GM19324 (cell line): ENCODE measurements around the gene TMEM42.

Source experiments
- ATAC-seq: cut with Tn5 transposase; IDR thresholded peaks from one replicate; pipeline ENCODE4 v1.9.1; 2021; ENCODE audit warnings: mild to moderate bottlenecking, moderate library complexity; ENCODE audit not compliant: unreplicated experiment, low FRiP score

TMEM42 gene

DNA sequence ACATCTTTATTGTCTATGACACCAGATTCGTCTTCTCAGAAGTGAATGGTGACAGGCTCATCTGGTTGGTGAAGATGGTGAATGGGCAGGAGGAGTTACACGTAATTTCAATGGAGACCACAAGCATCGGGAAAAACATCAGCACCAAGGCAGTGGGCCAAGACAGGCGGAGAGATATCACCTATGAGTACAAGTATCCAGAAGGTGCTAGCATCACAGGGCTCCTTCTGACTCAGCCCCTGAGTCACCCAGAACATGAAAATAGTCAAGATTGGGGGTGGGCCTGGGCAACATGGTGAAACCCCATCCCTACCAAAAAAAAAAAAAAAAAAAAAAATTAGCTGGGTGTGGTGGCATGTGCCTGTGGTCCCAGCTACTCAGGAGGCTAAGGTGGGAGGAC is 45.3 kb downstream of the TMEM42 start:
- no peak for ATAC-seq

DNA sequence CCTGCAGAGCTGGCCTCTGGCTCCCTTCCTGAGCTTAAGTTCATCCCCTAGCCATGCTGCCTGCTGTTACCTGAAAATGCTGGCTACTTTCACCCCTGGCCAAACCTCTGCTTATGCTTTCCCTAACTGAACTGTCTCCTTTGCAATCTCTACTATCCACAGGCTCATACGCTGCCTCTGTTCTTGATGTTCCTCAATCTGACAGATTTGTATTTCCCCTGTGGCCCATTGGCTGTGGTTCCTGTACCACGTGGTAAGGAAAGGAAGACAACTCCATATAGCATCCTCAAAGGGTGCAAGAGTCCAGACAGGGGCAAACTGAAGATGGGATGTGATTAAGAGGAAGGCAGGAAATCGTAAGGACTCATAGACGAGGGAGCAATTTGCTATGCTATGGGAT is 45.9 kb downstream of the TMEM42 start:
- no peak for ATAC-seq

DNA sequence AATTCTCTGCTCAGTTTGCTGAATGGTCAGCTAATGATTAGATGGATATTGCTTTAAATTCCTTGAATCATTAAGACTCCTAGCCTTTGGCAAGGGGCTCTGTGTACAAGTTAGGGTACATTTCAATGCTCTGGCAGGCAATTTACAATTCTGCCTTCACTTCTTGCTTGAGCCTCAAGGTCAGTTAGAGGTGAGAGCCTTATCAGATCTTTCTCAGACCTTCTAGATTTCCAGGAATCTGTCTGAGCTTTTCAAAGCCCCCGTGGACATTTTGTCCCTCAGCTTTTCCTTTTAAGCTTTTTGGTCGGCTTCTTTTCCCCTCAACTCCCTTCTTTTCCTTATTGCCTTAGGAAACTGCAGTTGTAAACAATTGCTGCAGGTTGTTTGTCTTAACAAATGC is 47.4 kb downstream of the TMEM42 start:
- no peak for ATAC-seq

DNA sequence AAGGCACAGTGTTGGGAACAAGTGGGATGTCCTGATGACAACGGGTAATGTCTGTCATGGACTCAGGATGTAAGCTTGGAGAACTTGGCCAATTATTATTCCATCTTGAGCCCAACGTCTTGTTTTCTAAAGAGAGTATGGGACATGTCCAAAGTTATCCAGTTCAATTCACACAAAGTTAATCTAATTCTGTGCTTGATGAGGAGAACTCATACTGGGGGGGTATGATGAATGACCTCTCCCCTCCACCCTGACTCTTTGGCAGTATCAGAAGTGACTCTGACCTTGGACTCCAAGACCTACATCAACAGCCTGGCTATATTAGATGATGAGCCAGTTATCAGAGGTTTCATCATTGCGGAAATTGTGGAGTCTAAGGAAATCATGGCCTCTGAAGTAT is 49.0 kb downstream of the TMEM42 start:
- no peak for ATAC-seq

- ATAC-seq: no peak
These were observed 52.3 kb downstream of the TMEM42 start for GRCh38 chr3:44913868-44914468.

GRCh38 chr3:44914936-44915335 is 53.2 kb downstream of the TMEM42 start:
- no peak for ATAC-seq
